ENCODE measurements around the gene ELFN2.

- TF ChIP-seq POLR2A (IDR thresholded peaks at IDR 0.05; ENCODE audit: low read depth, low read length) (no peak), CTCF (IDR thresholded peaks at IDR 0.05; ENCODE audit: extremely low read depth in 1 of 2, insufficient read depth in 1 of 2, low read depth in 1 of 2, low read length in 2 of 2) (no peak), POLR2AphosphoS5 (IDR thresholded peaks at IDR 0.05; ENCODE audit: insufficient read depth, low read depth, low read length) (no peak), EZH2 (IDR thresholded peaks at IDR 0.05; ENCODE audit: borderline replicate concordance, low read depth, low read length, severe bottlenecking) (no peak), MYC (IDR thresholded peaks at IDR 0.05; ENCODE audit: low read depth, low read length) (no peak), GATA2 (IDR thresholded peaks at IDR 0.05; ENCODE audit: insufficient read depth, insufficient read length, low read depth, low read length) (no peak), FOS (IDR thresholded peaks at IDR 0.05; ENCODE audit: borderline replicate concordance, insufficient read depth, low read length) (no peak)
- TF ChIP-seq, protein P1, sequence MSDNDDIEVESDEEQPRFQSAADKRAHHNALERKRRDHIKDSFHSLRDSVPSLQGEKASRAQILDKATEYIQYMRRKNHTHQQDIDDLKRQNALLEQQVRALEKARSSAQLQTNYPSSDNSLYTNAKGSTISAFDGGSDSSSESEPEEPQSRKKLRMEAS (IDR thresholded peaks at IDR 0.05; ENCODE audit: insufficient read depth, insufficient read length), result no peak
Observed at GRCh38 chr22:37440875-37441274, 13.6 kb upstream of the ELFN2 start.

Measured in endothelial cell of umbilical vein (primary cell).